Thyroid gland (tissue), 4 donors: ENCODE measurements around the gene TBC1D2B.

Source experiments
- CTCF ChIP-seq, 6 experiments: fragments of 200-600 bp in 3 of 6; fragments of 450-650 bp in 3 of 6; sonication (generic) in 3 of 6; IDR thresholded peaks; one replicate each; pipeline ENCODE4 v1.5.1; 2016 to 2019; ENCODE audit warnings: antibody characterized with exemption in 6 of 6, mild to moderate bottlenecking in 2 of 6, inconsistent platforms in 1 of 6, moderate library complexity in 1 of 6
- POLR2A ChIP-seq, 2 donors: fragments of 450-650 bp; IDR thresholded peaks; one replicate each; pipeline ENCODE4 v1.6.1; 2017; ENCODE audit warnings: antibody characterized with exemption in 2 of 2, mild to moderate bottlenecking in 2 of 2, moderate library complexity in 1 of 2

GRCh38 chr15:78012643-78013077, 64.9 kb downstream of the TBC1D2B start:
- TF ChIP-seq POLR2A (IDR thresholded peaks at IDR 0.05) (no peak), CTCF (IDR thresholded peaks at IDR 0.05) (no peak)
